Brain microvascular endothelial cell (primary cell): ENCODE data around the gene CYB5D1.
A peak's percentile ranks its signal among the peaks of the same experiment; 100 is the strongest.

Experiments
- DNase-seq: peaks from one replicate; pipeline ENCODE4 v3.0.0-alpha.2; 2020
- H3K27ac ChIP-seq: fragments of 250-450 bp; sonication (Bioruptor Pico); 2 replicates; pipeline ENCODE4 v1.5.1; 2020; ENCODE audit warnings: mild to moderate bottlenecking, moderate library complexity
- H3K27me3 ChIP-seq: fragments of 250-450 bp; sonication (Bioruptor Pico); replicated peaks from 2 replicates; pipeline ENCODE4 v1.5.1; 2020; ENCODE audit warnings: mild to moderate bottlenecking
- H3K36me3 ChIP-seq: fragments of 250-450 bp; sonication (Bioruptor Pico); replicated peaks from 2 replicates; pipeline ENCODE4 v1.5.1; 2020; ENCODE audit warnings: mild to moderate bottlenecking
- H3K4me3 ChIP-seq: 2 replicates; pipeline ENCODE4 v1.5.1; 2011; ENCODE audit warnings: low read depth, mild to moderate bottlenecking, control low read depth, low read length, moderate library complexity
- CTCF ChIP-seq: IDR thresholded peaks from 2 replicates; pipeline ENCODE4 v1.5.1; 2011; ENCODE audit warnings: low read depth, mild to moderate bottlenecking, moderate library complexity, low read length, control low read depth, inconsistent platforms; ENCODE audit errors: missing control alignments
- in situ Hi-C: cut with HindIII; loops from 2 replicates; pipeline ENCODE4 v1.10.0; 2017; ENCODE audit warnings: low sequenced_read_pairs, low pct_ligation_motif_present

CYB5D1 gene

GRCh38 chr17:7832431-7832830 lies 25.4 kb upstream of the CYB5D1 start:
- H3K36me3 ChIP-seq = no peaks in the 10 kb centered on the region
- H3K4me3 ChIP-seq = no peak overlapping the region
- no peak overlapping the region for H3K27ac ChIP-seq
- no peak for TF ChIP-seq CTCF
- in situ Hi-C loops = no loop called here
- DNase-seq = no peak
- H3K27me3 ChIP-seq = no peaks in the 10 kb centered on the region

- Histone ChIP-seq H3K27ac (no peak overlapping the region), H3K27me3 (no peaks in the 10 kb centered on the region), H3K4me3 (peak overlapping the region; percentile 74), H3K36me3 (no peaks in the 10 kb centered on the region)
- no peak for DNase-seq
- in situ Hi-C loops = no loop called here
- no peak for TF ChIP-seq CTCF
Measured at GRCh38 chr17:7833011-7833794, 24.6 kb upstream of the CYB5D1 start.

GRCh38 chr17:7833795-7834541 lies 23.8 kb upstream of the CYB5D1 start, which contains the start of gene KDM6B:
Gene KDM6B (plus strand): TSS chr17:7834217. CDS start chr17:7845555, 11,338 bp downstream.
- in situ Hi-C loops = no loop called here
- Histone ChIP-seq H3K27ac (peak within 1 kb of the TSS; percentile 88), H3K36me3 (no peaks in the 10 kb centered on the region), H3K27me3 (no peaks in the 10 kb centered on the region), H3K4me3 (peak within 1 kb of the TSS; percentile 74)
- no peak for TF ChIP-seq CTCF
- peak; percentile 88 for DNase-seq

- no peak for DNase-seq
- no peaks in the 10 kb centered on the region for H3K36me3 ChIP-seq
- no peaks in the 10 kb centered on the region for H3K27me3 ChIP-seq
- peak overlapping the region; percentile 74 for H3K4me3 ChIP-seq
- in situ Hi-C loops = no loop called here
- peak overlapping the region; percentile 88 for H3K27ac ChIP-seq
- no peak for TF ChIP-seq CTCF
Measured at GRCh38 chr17:7834542-7834956, 23.3 kb upstream of the CYB5D1 start.

- H3K27me3 ChIP-seq = no peaks in the 10 kb centered on the region
- no peaks in the 10 kb centered on the region for H3K36me3 ChIP-seq
- H3K27ac ChIP-seq = peak overlapping the region; percentile 89
- DNase-seq = peak; percentile 96
- peak; percentile 96 for TF ChIP-seq CTCF
- in situ Hi-C loops = no loop called here
- peak overlapping the region; percentile 74 for H3K4me3 ChIP-seq
Measured at GRCh38 chr17:7834957-7835813, 22.6 kb upstream of the CYB5D1 start.
